Lower leg skin (tissue), 4 donors: ENCODE data around the gene ZNHIT1. TPM values are rescaled to one million over a fixed set of nuclear protein-coding genes. Genes with fewer than 3 reads are reported as not detected.

Experiments used
- DNase-seq, 2 donors: peaks; one replicate each; pipeline ENCODE4 v3.0.0-alpha.2; 2019; ENCODE audit warnings: low spot score in 2 of 2
- H3K4me3 ChIP-seq: fragments of 200-600 bp; sonication (generic); 2 replicates; pipeline ENCODE4 v1.5.1; 2017; ENCODE audit warnings: mild to moderate bottlenecking, low read depth; ENCODE audit not compliant: poor library complexity, severe bottlenecking
- POLR2A ChIP-seq, 2 donors: fragments of 450-650 bp; IDR thresholded peaks; one replicate each; pipeline ENCODE4 v1.6.1; 2016 to 2017; ENCODE audit warnings: antibody characterized with exemption in 2 of 2, mild to moderate bottlenecking in 1 of 2, moderate library complexity in 1 of 2
- WGBS, 2 donors: methylation state at CpG; one replicate each; pipeline ENCODE4 v1.1.5; 2018; 5-methylcytosine and 5-hydroxymethylcytosine counted together
- intact Hi-C: fragments of 100-400 bp; cut with DNase I; formaldehyde crosslinking; loops from one replicate; pipeline ENCODE4 v1.15.0; 2023; ENCODE audit warnings: low total_unique reads
- total RNA-seq, 4 donors: library from RNA; depleted of rRNA; stranded (reverse); fragments of >200 nt; gene quantifications; one replicate each; pipeline ENCODE4 v1.1.0, GENCODE V29; 2016
- TF ChIP-seq, protein P1 (sequence below), 3 donors: fragments of 450-650 bp; IDR thresholded peaks; one replicate each; pipeline ENCODE4 v1.5.1; 2016; ENCODE audit warnings: antibody characterized with exemption in 3 of 3, mild to moderate bottlenecking in 3 of 3, moderate library complexity in 2 of 3

The ZNHIT1 gene
- total RNA-seq, 4 donors from 2014 or later, result 45.3 to 87.6 (median 72.3) TPM

DNA sequence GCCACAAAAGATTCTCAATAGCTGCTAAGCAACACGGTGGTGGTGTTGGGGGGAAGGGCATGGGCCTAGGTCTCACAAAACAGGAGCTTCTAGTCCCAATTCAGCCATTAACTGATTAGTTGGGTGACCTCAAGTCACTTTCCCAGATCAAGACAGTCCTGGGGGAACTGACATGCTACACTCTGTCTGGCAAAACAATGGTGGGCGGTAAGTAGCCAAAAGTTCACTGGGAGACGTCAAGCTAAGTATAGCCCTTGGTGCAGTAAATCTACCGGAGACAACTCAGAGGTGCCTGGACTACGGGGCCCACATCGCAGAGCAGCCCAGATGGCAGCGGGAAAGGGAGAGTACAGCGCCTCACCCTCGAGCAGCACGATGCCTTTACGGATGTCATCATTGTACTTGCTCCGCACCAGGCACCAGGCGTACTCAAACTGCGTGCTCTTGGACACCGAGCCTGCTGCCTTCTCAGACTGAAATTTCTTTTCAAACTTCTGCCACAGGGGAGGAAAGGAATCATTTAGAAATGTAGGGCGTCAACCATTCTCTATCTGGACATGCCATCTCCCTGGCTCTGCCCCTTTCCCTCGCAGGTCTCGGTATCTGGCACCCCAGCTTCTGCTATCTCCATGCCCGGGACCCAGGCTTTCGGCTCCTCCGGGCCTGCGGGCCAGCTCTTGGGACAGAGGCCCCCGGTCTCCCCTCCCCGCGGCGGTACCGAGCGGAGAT is 25.8 kb downstream of the ZNHIT1 start:
- TF ChIP-seq, protein P1, sequence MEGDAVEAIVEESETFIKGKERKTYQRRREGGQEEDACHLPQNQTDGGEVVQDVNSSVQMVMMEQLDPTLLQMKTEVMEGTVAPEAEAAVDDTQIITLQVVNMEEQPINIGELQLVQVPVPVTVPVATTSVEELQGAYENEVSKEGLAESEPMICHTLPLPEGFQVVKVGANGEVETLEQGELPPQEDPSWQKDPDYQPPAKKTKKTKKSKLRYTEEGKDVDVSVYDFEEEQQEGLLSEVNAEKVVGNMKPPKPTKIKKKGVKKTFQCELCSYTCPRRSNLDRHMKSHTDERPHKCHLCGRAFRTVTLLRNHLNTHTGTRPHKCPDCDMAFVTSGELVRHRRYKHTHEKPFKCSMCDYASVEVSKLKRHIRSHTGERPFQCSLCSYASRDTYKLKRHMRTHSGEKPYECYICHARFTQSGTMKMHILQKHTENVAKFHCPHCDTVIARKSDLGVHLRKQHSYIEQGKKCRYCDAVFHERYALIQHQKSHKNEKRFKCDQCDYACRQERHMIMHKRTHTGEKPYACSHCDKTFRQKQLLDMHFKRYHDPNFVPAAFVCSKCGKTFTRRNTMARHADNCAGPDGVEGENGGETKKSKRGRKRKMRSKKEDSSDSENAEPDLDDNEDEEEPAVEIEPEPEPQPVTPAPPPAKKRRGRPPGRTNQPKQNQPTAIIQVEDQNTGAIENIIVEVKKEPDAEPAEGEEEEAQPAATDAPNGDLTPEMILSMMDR (IDR thresholded peaks at IDR 0.05), result peak in 1 of 3 donors; percentile 73
- no peak for TF ChIP-seq POLR2A (IDR thresholded peaks at IDR 0.05)
- intact Hi-C loops, result no loop called here
- peak overlapping the region; percentile 67 for H3K4me3 ChIP-seq
- no peak for DNase-seq
- WGBS, 2 donors, result 9 to 17% methylated on average over 18 to 28 of the region's 28 CpGs

DNA sequence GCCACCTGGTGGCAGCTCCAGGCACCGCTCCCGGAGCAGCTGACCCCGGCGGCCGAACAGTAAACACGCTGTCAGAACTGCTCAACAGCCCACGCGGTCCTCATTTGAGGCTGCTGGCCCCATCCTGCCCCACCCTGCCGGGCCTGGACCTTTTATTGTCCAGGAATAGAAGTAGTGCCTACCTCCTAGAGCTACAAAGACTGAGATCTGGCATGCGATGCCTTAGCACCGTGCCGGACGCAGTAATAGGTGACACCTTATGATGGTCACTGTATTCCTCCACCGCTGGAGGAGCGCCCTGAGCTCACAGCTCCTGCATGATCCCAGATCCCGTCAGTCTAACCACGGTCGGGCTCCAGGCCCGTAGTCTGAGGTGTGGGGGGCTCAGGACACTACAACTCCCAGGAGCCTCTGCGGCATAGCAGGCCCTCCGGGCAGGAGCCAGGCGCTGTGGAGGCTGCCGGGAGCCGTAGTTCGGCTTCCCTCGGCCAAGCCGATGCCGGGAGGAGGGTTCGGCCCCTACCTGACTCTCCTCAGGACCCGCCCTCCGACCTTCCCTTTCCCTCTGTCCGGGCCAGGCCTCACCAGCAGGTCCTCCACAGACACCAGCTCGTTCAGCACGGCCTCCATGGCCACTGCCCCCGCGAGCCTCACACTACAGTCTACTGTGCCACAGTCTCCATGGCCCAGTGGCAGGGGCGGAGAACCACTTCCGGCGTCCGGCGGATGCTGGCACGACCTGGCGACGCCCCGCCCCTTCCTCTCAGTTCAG is 26.6 kb downstream of the ZNHIT1 start, which contains the start of gene FIS1:
Gene FIS1 (minus strand): TSS at position 707 of the 772 bp plus-strand sequence. CDS start 77 bp downstream, at position 630.
- peak within 1 kb of the TSS; percentile 67 for H3K4me3 ChIP-seq
- peak; percentile 90 to 98 for DNase-seq
- no peak for TF ChIP-seq POLR2A (IDR thresholded peaks at IDR 0.05)
- TF ChIP-seq, protein P1 (IDR thresholded peaks at IDR 0.05), result no peak
- WGBS, 2 donors, result 0% methylated on average over 26 to 29 of the region's 45 CpGs
- intact Hi-C loops, result no loop called here

DNA sequence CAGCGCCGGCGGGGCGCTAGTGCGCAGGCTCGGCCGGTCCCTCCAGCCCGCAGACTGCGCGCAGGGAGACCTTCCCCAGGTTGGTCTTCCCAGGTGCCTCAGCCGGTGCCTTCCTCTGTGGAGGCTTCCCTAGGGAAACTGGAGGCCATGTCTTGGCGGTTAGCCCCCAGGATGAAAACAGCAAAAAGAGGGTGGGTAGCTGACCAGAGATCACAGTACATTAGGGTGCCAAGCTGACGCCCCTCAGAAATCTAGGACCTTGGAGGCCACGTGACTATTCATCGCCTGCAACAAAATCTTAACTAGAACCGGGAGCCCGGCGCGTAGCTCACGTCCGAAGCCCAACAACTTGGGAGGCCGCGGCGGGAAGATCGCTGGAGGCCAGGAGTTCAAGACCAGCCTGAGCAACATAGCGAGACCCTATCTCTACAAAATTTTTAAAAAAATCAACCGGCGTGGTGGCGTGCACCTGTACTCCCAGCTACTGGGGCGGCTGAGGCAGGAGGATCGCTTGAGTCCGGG is 27.2 kb downstream of the ZNHIT1 start:
- no peak for TF ChIP-seq POLR2A (IDR thresholded peaks at IDR 0.05)
- TF ChIP-seq, protein P1 (IDR thresholded peaks at IDR 0.05), result no peak
- WGBS, 2 donors, result 31 to 34% methylated on average over 29 to 32 of the region's 32 CpGs
- H3K4me3 ChIP-seq, result peak overlapping the region; percentile 67
- intact Hi-C loops, result no loop called here
- no peak for DNase-seq

DNA sequence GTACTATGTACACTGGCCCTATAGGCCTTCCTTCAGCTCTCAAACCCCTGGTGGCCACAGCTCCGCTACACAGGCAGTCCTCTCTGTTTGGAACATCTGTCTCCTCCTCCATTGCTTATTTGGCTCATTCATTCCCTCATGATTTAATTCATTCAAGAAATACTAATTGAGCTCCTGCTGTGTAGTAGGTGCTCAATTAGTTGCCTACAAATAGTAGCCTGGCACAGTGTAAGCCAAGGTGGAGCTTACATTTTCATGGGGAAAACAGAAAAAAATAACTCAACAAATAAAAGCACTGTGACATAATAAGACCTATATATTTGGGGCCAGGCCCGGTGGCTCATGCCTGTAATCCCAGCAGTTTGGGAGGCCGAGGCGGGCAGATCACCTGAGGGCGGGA is 30.3 kb downstream of the ZNHIT1 start:
- intact Hi-C loops, result no loop called here
- DNase-seq, result no peak
- 93 to 98% methylated on average over 5 of the region's 5 CpGs for WGBS, 2 donors
- TF ChIP-seq, protein P1 (IDR thresholded peaks at IDR 0.05), result no peak
- TF ChIP-seq POLR2A (IDR thresholded peaks at IDR 0.05), result no peak
- no peak overlapping the region for H3K4me3 ChIP-seq

DNA sequence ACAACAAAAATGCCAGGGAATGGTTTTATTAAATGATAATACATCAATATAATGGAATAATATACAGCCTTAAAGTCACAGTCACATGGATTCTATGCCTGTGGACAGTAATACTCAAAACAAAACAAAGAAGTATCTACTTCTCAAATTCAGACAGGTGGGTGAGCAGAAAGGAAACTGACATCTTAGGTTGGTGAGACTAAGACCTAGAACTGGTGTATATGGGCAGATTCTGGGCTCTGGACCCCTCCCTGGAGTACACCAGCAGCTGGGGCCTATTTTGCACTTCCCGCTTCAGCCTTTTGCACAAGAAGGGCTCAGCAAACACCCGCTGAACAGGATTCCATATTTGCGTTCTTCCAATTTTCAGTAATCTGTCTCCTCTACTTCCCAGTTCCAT is 32.4 kb downstream of the ZNHIT1 start:
- TF ChIP-seq POLR2A (IDR thresholded peaks at IDR 0.05), result no peak
- TF ChIP-seq, protein P1 (IDR thresholded peaks at IDR 0.05), result no peak
- 88 to 89% methylated on average over 3 of the region's 3 CpGs for WGBS, 2 donors
- DNase-seq, result no peak
- no peak overlapping the region for H3K4me3 ChIP-seq
- intact Hi-C loops, result no loop called here
